Effector CD4-positive, alpha-beta T cell (primary cell): Measurements from ENCODE around the gene BCAS3.

Source experiments
- DNase-seq: peaks from one replicate; pipeline ENCODE4 v3.0.0-alpha.2; 2020

BCAS3 gene

GRCh38 chr17:60676758-60677307 lies 818 bp upstream of the BCAS3 start:
- no peak for DNase-seq

- DNase-seq = no peak
Measured at GRCh38 chr17:60678118-60678444, 430 bp downstream of the BCAS3 start.

GRCh38 chr17:60679287-60679686 lies 1.6 kb downstream of the BCAS3 start:
- no peak for DNase-seq

- no peak for DNase-seq
Measured at GRCh38 chr17:60680754-60681153, 3.1 kb downstream of the BCAS3 start.

GRCh38 chr17:60685437-60685836 lies 7.8 kb downstream of the BCAS3 start:
- no peak for DNase-seq

GRCh38 chr17:60695960-60696359 lies 18.3 kb downstream of the BCAS3 start:
- no peak for DNase-seq

GRCh38 chr17:60699090-60699489 lies 21.4 kb downstream of the BCAS3 start:
- no peak for DNase-seq

GRCh38 chr17:60704170-60704569 lies 26.5 kb downstream of the BCAS3 start:
- no peak for DNase-seq

GRCh38 chr17:60712675-60713074 lies 35.0 kb downstream of the BCAS3 start:
- DNase-seq = no peak

- no peak for DNase-seq
Measured at GRCh38 chr17:60713608-60714007, 36.0 kb downstream of the BCAS3 start.

GRCh38 chr17:60716766-60717165 lies 39.1 kb downstream of the BCAS3 start:
- DNase-seq = no peak

- no peak for DNase-seq
Measured at GRCh38 chr17:60717814-60718213, 40.2 kb downstream of the BCAS3 start.

- DNase-seq = peak; percentile 17
Measured at GRCh38 chr17:60720763-60721531, 43.3 kb downstream of the BCAS3 start.

GRCh38 chr17:60724647-60725046 lies 47.0 kb downstream of the BCAS3 start:
- no peak for DNase-seq

- DNase-seq = no peak
Measured at GRCh38 chr17:60729854-60730253, 52.2 kb downstream of the BCAS3 start.

GRCh38 chr17:60730273-60730672 lies 52.6 kb downstream of the BCAS3 start:
- DNase-seq = no peak

GRCh38 chr17:60738287-60738686 lies 60.6 kb downstream of the BCAS3 start:
- DNase-seq = no peak

- DNase-seq = no peak
Measured at GRCh38 chr17:60740584-60740983, 62.9 kb downstream of the BCAS3 start.

GRCh38 chr17:60741031-60741430 lies 63.4 kb downstream of the BCAS3 start:
- no peak for DNase-seq

- DNase-seq = no peak
Measured at GRCh38 chr17:60743282-60743681, 65.6 kb downstream of the BCAS3 start.

GRCh38 chr17:60743799-60744198 lies 66.1 kb downstream of the BCAS3 start:
- DNase-seq = no peak

- DNase-seq = no peak
Measured at GRCh38 chr17:60744355-60744966, 66.8 kb downstream of the BCAS3 start.

GRCh38 chr17:60745544-60745943 lies 67.9 kb downstream of the BCAS3 start:
- DNase-seq = no peak

GRCh38 chr17:60747069-60747808 lies 69.6 kb downstream of the BCAS3 start:
- DNase-seq = no peak
